H9 (cell line): ENCODE data around the gene RPP14. TPM values are rescaled to one million over a fixed set of nuclear protein-coding genes. Genes with fewer than 3 reads are reported as not detected.

Experiments used
- DNase-seq: peaks from one replicate; pipeline ENCODE4 v3.0.0-alpha.2; 2017
- H2AFZ ChIP-seq: one replicate; pipeline ENCODE4 v1.6.1; 2013; ENCODE audit warnings: mild to moderate bottlenecking, low read length, control low read depth, moderate library complexity
- H2AK5ac ChIP-seq: 2 replicates; pipeline ENCODE4 v1.6.1; 2013; ENCODE audit warnings: low read length, control low read depth, mixed read lengths; ENCODE audit not compliant: insufficient read length
- H2BK120ac ChIP-seq: one replicate; pipeline ENCODE4 v1.6.1; 2013; ENCODE audit warnings: low read depth, mild to moderate bottlenecking, low read length, control low read depth, inconsistent platforms; ENCODE audit not compliant: poor library complexity, severe bottlenecking
- H2BK12ac ChIP-seq: 2 replicates; pipeline ENCODE4 v1.6.1; 2013; ENCODE audit warnings: low read length, control low read depth, mixed read lengths, low read depth; ENCODE audit not compliant: insufficient read length
- H2BK15ac ChIP-seq: 2 replicates; pipeline ENCODE4 v1.6.1; 2013; ENCODE audit warnings: low read depth, low read length, control low read depth
- H2BK20ac ChIP-seq: one replicate; pipeline ENCODE4 v1.6.1; 2013; ENCODE audit warnings: low read depth, mild to moderate bottlenecking, low read length, control low read depth, inconsistent platforms; ENCODE audit not compliant: poor library complexity, severe bottlenecking
- H2BK5ac ChIP-seq: 2 replicates; pipeline ENCODE4 v1.6.1; 2013; ENCODE audit warnings: low read length, control low read depth, mixed read lengths; ENCODE audit not compliant: insufficient read length
- H3K14ac ChIP-seq: 2 replicates; pipeline ENCODE4 v1.6.1; 2013; ENCODE audit warnings: low read length, control low read depth; ENCODE audit not compliant: insufficient read depth
- H3K18ac ChIP-seq: 2 replicates; pipeline ENCODE4 v1.6.1; 2013; ENCODE audit warnings: low read depth, mild to moderate bottlenecking, mixed read lengths, low read length, control low read depth; ENCODE audit not compliant: insufficient read length
- H3K23ac ChIP-seq: 2 replicates; pipeline ENCODE4 v1.6.1; 2013; ENCODE audit warnings: low read length, control low read depth, mixed read lengths, low read depth; ENCODE audit not compliant: insufficient read length
- H3K23me2 ChIP-seq: 2 replicates; pipeline ENCODE4 v1.6.1; 2013; ENCODE audit warnings: low read depth, mild to moderate bottlenecking, mixed read lengths, low read length, control low read depth; ENCODE audit not compliant: insufficient read length, poor library complexity, severe bottlenecking
- H3K27ac ChIP-seq: 2 replicates; pipeline ENCODE4 v1.5.1; 2013; ENCODE audit warnings: low read length, control low read depth, mixed read lengths, low read depth; ENCODE audit not compliant: insufficient read length
- H3K27me3 ChIP-seq: 2 replicates; pipeline ENCODE4 v1.6.1; 2013; ENCODE audit warnings: low read length, control low read depth, inconsistent platforms; ENCODE audit not compliant: insufficient read depth
- H3K4ac ChIP-seq: 2 replicates; pipeline ENCODE4 v1.6.1; 2013; ENCODE audit warnings: low read depth, mild to moderate bottlenecking, control low read depth, inconsistent platforms, low read length, moderate library complexity
- H3K4me1 ChIP-seq: 2 replicates; pipeline ENCODE4 v1.6.1; 2013; ENCODE audit warnings: low read length, control low read depth, inconsistent platforms; ENCODE audit not compliant: insufficient read depth
- H3K4me2 ChIP-seq: 2 replicates; pipeline ENCODE4 v1.6.1; 2013; ENCODE audit warnings: low read length, control low read depth, mixed read lengths; ENCODE audit not compliant: insufficient read length, insufficient read depth
- H3K56ac ChIP-seq: 2 replicates; pipeline ENCODE4 v1.6.1; 2013; ENCODE audit warnings: low read depth, mild to moderate bottlenecking, mixed read lengths, low read length, control low read depth; ENCODE audit not compliant: insufficient read length
- H3K79me1 ChIP-seq: 2 replicates; pipeline ENCODE4 v1.6.1; 2013; ENCODE audit warnings: low read depth, mild to moderate bottlenecking, moderate library complexity, low read length, control low read depth, inconsistent platforms; ENCODE audit not compliant: insufficient read depth, poor library complexity, severe bottlenecking
- H3K79me2 ChIP-seq: 2 replicates; pipeline ENCODE4 v1.6.1; 2013; ENCODE audit warnings: low read length, control low read depth, inconsistent platforms; ENCODE audit not compliant: insufficient read depth
- H3K9ac ChIP-seq: 2 replicates; pipeline ENCODE4 v1.6.1; 2013; ENCODE audit warnings: low read length, control low read depth, mixed read lengths; ENCODE audit not compliant: insufficient read length; ENCODE audit errors: extremely low read depth
- H3K9me3 ChIP-seq: one replicate; pipeline ENCODE4 v1.6.1; 2013; ENCODE audit warnings: low read depth, low read length, inconsistent platforms; ENCODE audit not compliant: control insufficient read depth
- H3T11ph ChIP-seq: one replicate; pipeline ENCODE4 v1.6.1; 2013; ENCODE audit warnings: mild to moderate bottlenecking, low read length, control low read depth, inconsistent platforms
- H4K20me1 ChIP-seq: one replicate; pipeline ENCODE4 v1.6.1; 2013; ENCODE audit not compliant: control insufficient read depth, insufficient read length, insufficient read depth
- H4K5ac ChIP-seq: 2 replicates; pipeline ENCODE4 v1.6.1; 2013; ENCODE audit warnings: low read depth, mild to moderate bottlenecking, mixed read lengths, low read length, control low read depth; ENCODE audit not compliant: insufficient read length
- H4K8ac ChIP-seq: replicated peaks from 2 replicates; pipeline ENCODE4 v1.6.1; 2013; ENCODE audit warnings: low read length, control low read depth, mixed read lengths, low read depth; ENCODE audit not compliant: insufficient read length
- H4K91ac ChIP-seq: 2 replicates; pipeline ENCODE4 v1.6.1; 2013; ENCODE audit warnings: low read depth, mild to moderate bottlenecking, moderate library complexity, mixed read lengths, low read length, control low read depth; ENCODE audit not compliant: insufficient read length
- H3K27ac Mint-ChIP-seq, 3 experiments: 2 replicates in 2 of 3; 3 replicates in 1 of 3; pipeline ENCODE4 v1.8.0; 2020 to 2021; ENCODE audit warnings: mixed read lengths in 3 of 3, mild to moderate bottlenecking in 1 of 3, moderate library complexity in 1 of 3
- H3K27me3 Mint-ChIP-seq: 2 replicates; pipeline ENCODE4 v1.8.0; 2021; ENCODE audit warnings: low read depth, mild to moderate bottlenecking, moderate library complexity, mixed read lengths
- H3K36me3 Mint-ChIP-seq, 3 experiments: 2 replicates in 2 of 3; 3 replicates in 1 of 3; pipeline ENCODE4 v1.8.0; 2020 to 2021; ENCODE audit warnings: low read depth in 3 of 3, mixed read lengths in 3 of 3; ENCODE audit not compliant: insufficient read depth in 1 of 3
- H3K4me1 Mint-ChIP-seq, 2 experiments: 2 replicates each; pipeline ENCODE4 v1.8.0; 2020; ENCODE audit warnings: mixed read lengths in 2 of 2
- H3K4me3 Mint-ChIP-seq, 2 experiments: 2 replicates in 1 of 2; 3 replicates in 1 of 2; pipeline ENCODE4 v1.8.0; 2020 to 2021; ENCODE audit warnings: mild to moderate bottlenecking in 2 of 2, mixed read lengths in 2 of 2, moderate library complexity in 1 of 2
- H3K9me3 Mint-ChIP-seq, 2 experiments: 2 replicates in 1 of 2; 3 replicates in 1 of 2; pipeline ENCODE4 v1.8.0; 2020; ENCODE audit warnings: mild to moderate bottlenecking in 2 of 2, mixed read lengths in 2 of 2, moderate library complexity in 1 of 2
- WGBS: extraction: QIAGEN DNeasy Blood & Tissue Kit; methylation state at CpG from one replicate; pipeline ENCODE4 v1.1.7; 2013; ENCODE audit warnings: missing lambda C conversion rate, low lambda C conversion rate, mixed read lengths; ENCODE audit not compliant: insufficient read length; ENCODE audit errors: extremely low coverage; 5-methylcytosine and 5-hydroxymethylcytosine counted together
- total RNA-seq: library from RNA; stranded (reverse); gene quantifications from 2 replicates; pipeline ENCODE4 v1.2.1, GENCODE V29; 2021
- TF ChIP-seq, protein P1 (sequence below): fragments of 200-600 bp; sonication (generic); conservative IDR thresholded peaks from 3 replicates; pipeline ENCODE4 v1.8.0; 2021; ENCODE audit warnings: antibody characterized with exemption, mild to moderate bottlenecking

The RPP14 gene
- total RNA-seq, 1 experiment from 2014 or later, result 23.9 TPM

- WGBS, result no CpG with 5 or more reads among the region's 37 CpGs
- H4K91ac ChIP-seq, result no peak overlapping the region
- no peak overlapping the region for H3K4ac ChIP-seq
- H3K4me1 ChIP-seq, result no peaks in the 10 kb centered on the region; the same call in 1 of the 2 replicates
- H2BK20ac ChIP-seq, result no peak overlapping the region
- no peak overlapping the region for H4K5ac ChIP-seq
- H3T11ph ChIP-seq, result no peak overlapping the region
- no peaks in the 10 kb centered on the region for H3K79me2 ChIP-seq
- no peak overlapping the region for H2BK5ac ChIP-seq
- H3K9ac ChIP-seq, result no peak overlapping the region
- H3K23me2 ChIP-seq, result peaks cover 4% of the 10 kb centered on the region
- no peak overlapping the region for H2AK5ac ChIP-seq
- TF ChIP-seq, protein P1, sequence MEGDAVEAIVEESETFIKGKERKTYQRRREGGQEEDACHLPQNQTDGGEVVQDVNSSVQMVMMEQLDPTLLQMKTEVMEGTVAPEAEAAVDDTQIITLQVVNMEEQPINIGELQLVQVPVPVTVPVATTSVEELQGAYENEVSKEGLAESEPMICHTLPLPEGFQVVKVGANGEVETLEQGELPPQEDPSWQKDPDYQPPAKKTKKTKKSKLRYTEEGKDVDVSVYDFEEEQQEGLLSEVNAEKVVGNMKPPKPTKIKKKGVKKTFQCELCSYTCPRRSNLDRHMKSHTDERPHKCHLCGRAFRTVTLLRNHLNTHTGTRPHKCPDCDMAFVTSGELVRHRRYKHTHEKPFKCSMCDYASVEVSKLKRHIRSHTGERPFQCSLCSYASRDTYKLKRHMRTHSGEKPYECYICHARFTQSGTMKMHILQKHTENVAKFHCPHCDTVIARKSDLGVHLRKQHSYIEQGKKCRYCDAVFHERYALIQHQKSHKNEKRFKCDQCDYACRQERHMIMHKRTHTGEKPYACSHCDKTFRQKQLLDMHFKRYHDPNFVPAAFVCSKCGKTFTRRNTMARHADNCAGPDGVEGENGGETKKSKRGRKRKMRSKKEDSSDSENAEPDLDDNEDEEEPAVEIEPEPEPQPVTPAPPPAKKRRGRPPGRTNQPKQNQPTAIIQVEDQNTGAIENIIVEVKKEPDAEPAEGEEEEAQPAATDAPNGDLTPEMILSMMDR, result no peak
- H3K27ac ChIP-seq, result no peak overlapping the region
- H3K23ac ChIP-seq, result no peak overlapping the region
- H4K20me1 ChIP-seq, result no peaks in the 10 kb centered on the region
- Mint-ChIP-seq H3K4me3 (peak overlapping the region; percentile 82 to 98), H3K9me3 (no peaks in the 10 kb centered on the region), H3K4me1 (peaks cover 10 to 23% of the 10 kb centered on the region in 2 experiments), H3K36me3 (no peaks in the 10 kb centered on the region), H3K27ac (no peak overlapping the region), H3K27me3 (peaks cover 39% of the 10 kb centered on the region)
- no peak overlapping the region for H4K8ac ChIP-seq
- no peaks in the 10 kb centered on the region; the same call in 1 of the 2 replicates for H3K27me3 ChIP-seq
- no peak overlapping the region for H2BK15ac ChIP-seq
- H3K9me3 ChIP-seq, result no peaks in the 10 kb centered on the region
- H3K18ac ChIP-seq, result no peak overlapping the region
- H3K14ac ChIP-seq, result no peak overlapping the region
- H2BK12ac ChIP-seq, result no peak overlapping the region
- peak overlapping the region; percentile 81 for H3K4me2 ChIP-seq
- H2AFZ ChIP-seq, result no peak overlapping the region
- no peak overlapping the region for H2BK120ac ChIP-seq
- no peaks in the 10 kb centered on the region for H3K79me1 ChIP-seq
- DNase-seq, result peak; percentile 63
- no peak overlapping the region for H3K56ac ChIP-seq
These were observed 27.4 kb downstream of the RPP14 start for GRCh38 chr3:58333206-58334012.
